DMS79 (cell line): ENCODE data around the gene GDF10.

ENCODE experiments used
- DNase-seq: peaks from one replicate; lab custom pipeline; 2025; lab: John Stamatoyannopoulos, UW

The GDF10 gene

GRCh38 chr10:47294501-47294900, 5.5 kb upstream of the GDF10 start:
- no peak for DNase-seq

- no peak for DNase-seq
These were observed 4.6 kb upstream of the GDF10 start for GRCh38 chr10:47295411-47295810.

GRCh38 chr10:47296156-47296894, 3.7 kb upstream of the GDF10 start:
- DNase-seq = no peak

- DNase-seq = no peak
These were observed 3.1 kb upstream of the GDF10 start for GRCh38 chr10:47296941-47297340.

GRCh38 chr10:47297866-47298540, 2.0 kb upstream of the GDF10 start:
- no peak for DNase-seq

GRCh38 chr10:47298715-47299114, 1.3 kb upstream of the GDF10 start:
- no peak for DNase-seq

GRCh38 chr10:47300429-47300931, 483 bp downstream of the GDF10 start:
- DNase-seq = no peak

GRCh38 chr10:47301833-47302232, 1.8 kb downstream of the GDF10 start:
- DNase-seq = no peak

- no peak for DNase-seq
These were observed 3.1 kb downstream of the GDF10 start for GRCh38 chr10:47303105-47303504.

- DNase-seq = no peak
These were observed 3.9 kb downstream of the GDF10 start for GRCh38 chr10:47303866-47304265.

GRCh38 chr10:47305566-47305965, 5.6 kb downstream of the GDF10 start:
- DNase-seq = no peak

- no peak for DNase-seq
These were observed 6.6 kb downstream of the GDF10 start for GRCh38 chr10:47306387-47307210.

GRCh38 chr10:47307381-47307780, 7.4 kb downstream of the GDF10 start:
- DNase-seq = no peak

- no peak for DNase-seq
These were observed 8.8 kb downstream of the GDF10 start for GRCh38 chr10:47308775-47309174.

- DNase-seq = no peak
These were observed 9.6 kb downstream of the GDF10 start for GRCh38 chr10:47309408-47310089.

GRCh38 chr10:47310090-47310505, 10.1 kb downstream of the GDF10 start:
- no peak for DNase-seq

- DNase-seq = peak; percentile 57
These were observed 11.4 kb downstream of the GDF10 start for GRCh38 chr10:47311193-47311931.

- peak; percentile 38 for DNase-seq
These were observed 12.1 kb downstream of the GDF10 start for GRCh38 chr10:47311932-47312662.

GRCh38 chr10:47312663-47312995, 12.6 kb downstream of the GDF10 start:
- DNase-seq = no peak

GRCh38 chr10:47314416-47314970, 14.5 kb downstream of the GDF10 start:
- no peak for DNase-seq
